H1 (cell line): ENCODE data around the gene TWF2. TPM values are rescaled to one million over a fixed set of nuclear protein-coding genes. Genes with fewer than 3 reads are reported as not detected.
A peak's percentile ranks its signal among the peaks of the same experiment; 100 is the strongest.

Experiments used
- CTCF ChIA-PET: fragments of 300-600 bp; sonication (Branson Sonifier 250); formaldehyde crosslinking; loops from one replicate; lab custom pipeline; 2021; ENCODE audit not compliant: partially characterized antibody; lab: Charles Lee
- POLR2A ChIA-PET: fragments of 300-600 bp; sonication (Branson Sonifier 250); formaldehyde crosslinking; loops from one replicate; lab custom pipeline; 2021; ENCODE audit warnings: inconsistent platforms; ENCODE audit not compliant: partially characterized antibody; lab: Charles Lee
- DNase-seq, 2 experiments: peaks; one replicate each; pipeline versions ENCODE4 v3.0.0 to v3.0.0-alpha.2; 2010 to 2022; ENCODE audit warnings: low spot score in 2 of 2, low read depth in 1 of 2, mixed read lengths in 1 of 2
- FAIRE-seq: peaks from 2 replicates; lab custom pipeline; 2011; peaks lifted over from hg19 to GRCh38; lab: Jason Lieb, UNC
- H2AFZ ChIP-seq: 2 replicates; pipeline ENCODE4 v1.8.1; 2012; ENCODE audit warnings: low read length, inconsistent platforms
- H2AK5ac ChIP-seq: 2 replicates; pipeline ENCODE4 v1.6.1; 2013; ENCODE audit warnings: low read depth, low read length
- H2BK120ac ChIP-seq: replicated peaks from 2 replicates; pipeline ENCODE3; 2013; ENCODE audit warnings: low read depth, low read length, inconsistent platforms
- H2BK12ac ChIP-seq: 2 replicates; pipeline ENCODE4 v1.6.1; 2013; ENCODE audit warnings: low read depth, low read length
- H2BK15ac ChIP-seq: 2 replicates; pipeline ENCODE4 v1.6.1; 2013; ENCODE audit warnings: low read length
- H2BK20ac ChIP-seq: 2 replicates; pipeline ENCODE4 v1.6.1; 2013; ENCODE audit warnings: low read length
- H2BK5ac ChIP-seq: 2 replicates; pipeline ENCODE4 v1.6.1; 2013; ENCODE audit warnings: low read depth, low read length
- H3K14ac ChIP-seq: 2 replicates; pipeline ENCODE4 v1.6.1; 2013; ENCODE audit warnings: inconsistent platforms; ENCODE audit not compliant: insufficient read length
- H3K18ac ChIP-seq: 2 replicates; pipeline ENCODE4 v1.6.1; 2013; ENCODE audit warnings: low read length; ENCODE audit errors: extremely low read depth
- H3K23ac ChIP-seq: 2 replicates; pipeline ENCODE4 v1.6.1; 2013; ENCODE audit warnings: inconsistent platforms; ENCODE audit not compliant: insufficient read length
- H3K23me2 ChIP-seq: 2 replicates; pipeline ENCODE4 v1.6.1; 2013; ENCODE audit warnings: low read depth, low read length
- H3K27ac ChIP-seq: 2 replicates; pipeline ENCODE4 v1.6.1; 2011; ENCODE audit warnings: low read depth, low read length, inconsistent platforms
- H3K27me3 ChIP-seq, 4 experiments: replicated peaks in 1 of 4; 1 replicate in 1 of 4; 2 replicates in 3 of 4; pipeline versions ENCODE4 v1.6.1 to v1.8.1; 2011 to 2013; ENCODE audit warnings: low read length in 3 of 4, mild to moderate bottlenecking in 3 of 4, inconsistent platforms in 2 of 4, mixed read lengths in 2 of 4, moderate library complexity in 1 of 4; ENCODE audit not compliant: control insufficient read depth in 3 of 4, insufficient read depth in 3 of 4; ENCODE audit errors: extremely low read depth in 1 of 4
- H3K36me3 ChIP-seq, 4 experiments: 2 replicates each; pipeline versions ENCODE4 v1.6.1 to v1.8.1; 2011 to 2013; ENCODE audit warnings: mild to moderate bottlenecking in 4 of 4, low read length in 3 of 4, moderate library complexity in 2 of 4, control low read depth in 1 of 4, inconsistent platforms in 1 of 4; ENCODE audit not compliant: insufficient read depth in 4 of 4, control insufficient read depth in 2 of 4
- H3K4ac ChIP-seq: replicated peaks from 2 replicates; pipeline ENCODE3; 2013; ENCODE audit warnings: low read length, low read depth, mixed read lengths, inconsistent platforms; ENCODE audit not compliant: insufficient read length
- H3K4me1 ChIP-seq, 4 experiments: replicated peaks in 1 of 4; 1 replicate in 1 of 4; 2 replicates in 3 of 4; pipeline versions ENCODE4 v1.6.1 to v1.8.1; 2011 to 2013; ENCODE audit warnings: low read length in 3 of 4, inconsistent platforms in 2 of 4, mixed read lengths in 1 of 4; ENCODE audit not compliant: insufficient read depth in 4 of 4, control insufficient read depth in 3 of 4
- H3K4me2 ChIP-seq, 2 experiments: 2 replicates each; pipeline versions ENCODE4 v1.6.1 to v1.8.1; 2011 to 2013; ENCODE audit warnings: low read depth in 2 of 2, low read length in 2 of 2, control low read depth in 1 of 2, inconsistent platforms in 1 of 2, mild to moderate bottlenecking in 1 of 2; ENCODE audit not compliant: insufficient read depth in 1 of 2
- H3K4me3 ChIP-seq, 4 experiments: fragments of 200-600, 300-600 bp in 1 of 4; sonication (generic), shearing (Covaris generic), sonication (Bioruptor Twin) in 1 of 4; 2 replicates each; pipeline versions ENCODE4 v1.5.1 to v1.8.1; 2011 to 2016; ENCODE audit warnings: low read length in 4 of 4, low read depth in 3 of 4, control low read depth in 2 of 4, inconsistent platforms in 2 of 4, mild to moderate bottlenecking in 2 of 4, mixed read lengths in 1 of 4, moderate library complexity in 1 of 4; ENCODE audit not compliant: insufficient read depth in 2 of 4; ENCODE audit errors: extremely low read depth in 1 of 4
- H3K56ac ChIP-seq: replicated peaks from 2 replicates; pipeline ENCODE3; 2013; ENCODE audit warnings: low read depth, mild to moderate bottlenecking, mixed read lengths, low read length, inconsistent platforms; ENCODE audit not compliant: insufficient read length
- H3K79me1 ChIP-seq: 2 replicates; pipeline ENCODE4 v1.6.1; 2013; ENCODE audit warnings: low read depth, low read length, control low read depth
- H3K79me2 ChIP-seq, 2 experiments: 2 replicates each; pipeline versions ENCODE4 v1.6.1 to v1.8.1; 2012 to 2013; ENCODE audit warnings: low read length in 2 of 2, mild to moderate bottlenecking in 2 of 2, inconsistent platforms in 1 of 2; ENCODE audit not compliant: insufficient read depth in 2 of 2, control insufficient read depth in 1 of 2
- H3K9ac ChIP-seq, 4 experiments: replicated peaks in 1 of 4; 1 replicate in 1 of 4; 2 replicates in 3 of 4; pipeline versions ENCODE4 v1.6.1 to v1.8.1; 2011 to 2013; ENCODE audit warnings: low read depth in 3 of 4, low read length in 3 of 4, control low read depth in 2 of 4, mild to moderate bottlenecking in 2 of 4, moderate library complexity in 2 of 4, inconsistent platforms in 1 of 4; ENCODE audit errors: extremely low read depth in 1 of 4
- H3K9me3 ChIP-seq, 2 experiments: 2 replicates each; pipeline versions ENCODE4 v1.6.1 to v1.8.1; 2012 to 2013; ENCODE audit warnings: mild to moderate bottlenecking in 2 of 2, moderate library complexity in 2 of 2, control low read depth in 1 of 2, inconsistent platforms in 1 of 2, low read depth in 1 of 2, low read length in 1 of 2, mixed read lengths in 1 of 2; ENCODE audit not compliant: insufficient read depth in 2 of 2
- H4K20me1 ChIP-seq, 2 experiments: replicated peaks in 1 of 2; 2 replicates each; pipeline versions ENCODE3 to v1.8.1; 2011 to 2013; ENCODE audit warnings: inconsistent platforms in 2 of 2, low read length in 2 of 2, mild to moderate bottlenecking in 1 of 2; ENCODE audit not compliant: insufficient read depth in 2 of 2, control insufficient read depth in 1 of 2
- H4K5ac ChIP-seq: 2 replicates; pipeline ENCODE4 v1.6.1; 2013; ENCODE audit warnings: low read length, low read depth, mixed read lengths, inconsistent platforms; ENCODE audit not compliant: insufficient read length
- H4K8ac ChIP-seq: 2 replicates; pipeline ENCODE4 v1.8.0; 2013; ENCODE audit warnings: mild to moderate bottlenecking, moderate library complexity, low read length, inconsistent platforms; ENCODE audit not compliant: insufficient read depth; ENCODE audit errors: extremely low read depth
- H4K91ac ChIP-seq: replicated peaks from 2 replicates; pipeline ENCODE3; 2013; ENCODE audit warnings: low read length, mixed read lengths, inconsistent platforms; ENCODE audit not compliant: insufficient read length
- ASH2L ChIP-seq: fragments of 200-600, 300-600 bp; sonication (generic); IDR thresholded peaks from one replicate; pipeline ENCODE4 v1.7.1; 2017; ENCODE audit warnings: low read length
- BACH1 ChIP-seq: IDR thresholded peaks from 2 replicates; pipeline ENCODE4 v1.6.1; 2012; ENCODE audit warnings: low read length, improper control_type of control experiment
- CEBPB ChIP-seq: IDR thresholded peaks from 2 replicates; pipeline ENCODE4 v1.6.1; 2012; ENCODE audit warnings: low read depth, low read length
- CHD2 ChIP-seq: IDR thresholded peaks from 2 replicates; pipeline ENCODE4 v1.6.1; 2012; ENCODE audit warnings: low read length, improper control_type of control experiment
- E2F6 ChIP-seq: IDR thresholded peaks from 2 replicates; pipeline ENCODE4 v1.6.1; 2012; ENCODE audit warnings: inconsistent platforms
- GTF2F1 ChIP-seq: IDR thresholded peaks from 2 replicates; pipeline ENCODE4 v1.6.1; 2012; ENCODE audit warnings: low read depth, low read length, improper control_type of control experiment, borderline replicate concordance
- RNF2 ChIP-seq: fragments of 200-900, 300-1000 bp; sonication (generic); IDR thresholded peaks from 2 replicates; pipeline ENCODE4 v1.7.1; 2016; ENCODE audit warnings: borderline replicate concordance, low read depth, mild to moderate bottlenecking, antibody characterized with exemption, low read length; ENCODE audit not compliant: poor library complexity, severe bottlenecking; ENCODE audit errors: missing control alignments
- SIN3A ChIP-seq, 2 experiments: IDR thresholded peaks in 1 of 2; conservative IDR thresholded peaks in 1 of 2; 2 replicates each; pipeline ENCODE4 v1.6.1; 2011 to 2012; ENCODE audit warnings: low read length in 2 of 2, improper control_type of control experiment in 1 of 2, low read depth in 1 of 2, mild to moderate bottlenecking in 1 of 2
- SIRT6 ChIP-seq: IDR thresholded peaks from one replicate; pipeline ENCODE4 v1.7.1; 2012; ENCODE audit warnings: low read length, inconsistent platforms
- USF2 ChIP-seq: IDR thresholded peaks from 2 replicates; pipeline ENCODE4 v1.6.1; 2011; ENCODE audit warnings: low read length, improper control_type of control experiment
- WGBS, 2 experiments: shearing (Covaris generic) in 1 of 2; methylation state at CpG; one replicate each; pipeline versions ENCODE4 v1.1.6 to v1.1.7; 2013 to 2015; ENCODE audit warnings: low lambda C conversion rate in 2 of 2, mixed read lengths in 2 of 2, inconsistent platforms in 1 of 2, low coverage in 1 of 2, missing lambda C conversion rate in 1 of 2; ENCODE audit not compliant: insufficient replicate concordance in 2 of 2, insufficient coverage in 1 of 2, insufficient read length in 1 of 2; ENCODE audit errors: extremely low coverage in 1 of 2, missing lambda C conversion rate in 1 of 2; 5-methylcytosine and 5-hydroxymethylcytosine counted together
- polyA plus RNA-seq, 7 experiments: library from polyadenylated mRNA; depleted of rRNA in 3 of 7; stranded (reverse) in 5 of 7; unstranded in 2 of 7; fragments of >200 nt in 5 of 7; fragments of 200-250 nt in 2 of 7; gene quantifications; 1 replicate in 5 of 7; 2 replicates in 1 of 7; 4 replicates in 1 of 7; pipeline versions ENCODE4 v1.2.1 to v1.2.3, GENCODE V29; 2011 to 2013; ENCODE audit warnings: missing spikeins in 2 of 7, mixed read lengths in 2 of 7
- total RNA-seq: library from RNA; stranded (reverse); fragmentation: NEBNext Ultra II Directional; extraction: Animal tissue kit (Norgen Biotek cat#: 25700); gene quantifications from 2 replicates; pipeline ENCODE4 v1.2.1, GENCODE V29; 2021

Gene TWF2
- total and polyA plus RNA-seq, 2 of the 8 experiments (the other 6 are each of a cell fraction or from before 2014, with no cell fraction given) = 65.2 to 90.4 TPM

- peaks cover 0 to 4% (median 3%) of the 10 kb centered on the region in 4 experiments; a peak in 5 of 7 replicates for H3K4me1 ChIP-seq
- no peak overlapping the region for H2BK15ac ChIP-seq
- H2BK5ac ChIP-seq = no peak overlapping the region
- no peaks in the 10 kb centered on the region for H3K27me3 ChIP-seq
- H3K27ac ChIP-seq = no peak overlapping the region
- DNase-seq = no peak
- H3K36me3 ChIP-seq = no peaks in the 10 kb centered on the region
- no peak overlapping the region for H2BK120ac ChIP-seq
- CTCF ChIA-PET = interaction anchor here (0.6 to 20.4 kb wide), 24 partner anchors 12 to 224 kb away, joined by 3 to 336 read pairs (median 5); partner anchors contain the start of genes POC1A, PPM1M and TWF2
- no peak overlapping the region for H2AFZ ChIP-seq
- no peak overlapping the region for H2BK20ac ChIP-seq
- no peaks in the 10 kb centered on the region for H3K9me3 ChIP-seq
- H4K20me1 ChIP-seq = no peaks in the 10 kb centered on the region
- 91% methylated on average over 41 of the region's 41 CpGs; no CpG with 5 or more reads in 1 of the 2 experiments for WGBS, 2 experiments
- H4K8ac ChIP-seq = peak overlapping the region; percentile 14; the same call in 1 of the 2 replicates
- no peak overlapping the region for H3K23ac ChIP-seq
- H3K4me2 ChIP-seq = no peak overlapping the region
- no peak overlapping the region for H2BK12ac ChIP-seq
- H3K23me2 ChIP-seq = no peaks in the 10 kb centered on the region
- POLR2A ChIA-PET = interaction anchor here (1.1 to 2.4 kb wide), 4 partner anchors 12 to 56 kb away, joined by 3 to 6 read pairs (median 4); partner anchors contain the start of gene WDR82
- no peaks in the 10 kb centered on the region for H3K79me2 ChIP-seq
- no peak overlapping the region for H3K4ac ChIP-seq
- H4K5ac ChIP-seq = no peak overlapping the region
- no peak overlapping the region for H4K91ac ChIP-seq
- FAIRE-seq = no peak
- H3K4me3 ChIP-seq = no peak overlapping the region
- no peak overlapping the region for H3K9ac ChIP-seq
- no peak overlapping the region for H3K56ac ChIP-seq
- H3K79me1 ChIP-seq = no peaks in the 10 kb centered on the region
- H3K14ac ChIP-seq = no peak overlapping the region
- no peak overlapping the region for H3K18ac ChIP-seq
- no peak overlapping the region for H2AK5ac ChIP-seq
- no peak for TF ChIP-seq CEBPB
- no peak for TF ChIP-seq SIN3A (conservative IDR thresholded peaks at IDR 0.05 in 1 of 2, IDR thresholded peaks at IDR 0.05 in 1 of 2; ENCODE audit: low read depth in 1 of 2, low read length in 2 of 2)
- no peak for TF ChIP-seq GTF2F1
- TF ChIP-seq E2F6 = no peak
- no peak for TF ChIP-seq RNF2
- no peak for TF ChIP-seq SIRT6
- no peak for TF ChIP-seq USF2
- TF ChIP-seq BACH1 = no peak
- TF ChIP-seq CHD2 = no peak
- TF ChIP-seq ASH2L = no peak
Measured at GRCh38 chr3:52222319-52223221, 16.4 kb downstream of the TWF2 start.
